Stimulated activated naive B cell treated with anti-CD40 and anti-IgM and Interleukin-4, amounts not matched to agents 10 μg/mL and 1 μg/mL and 100 μg/mL, for 72 hours (primary cell): ENCODE measurements around the gene TBXAS1.

Experiments used
- ATAC-seq, 2 donors: fragments of 150-1000 bp; cut with Tn5 transposase; replicated peaks; 2 replicates each; pipeline ENCODE4 v1.10.0; 2021; ENCODE audit warnings: moderate library complexity in 1 of 2
- DNase-seq: peaks from one replicate; pipeline ENCODE4 v3.0.0; 2021
- H3K27ac Mint-ChIP-seq: one replicate; pipeline ENCODE4 v1.8.0; 2022; ENCODE audit warnings: mild to moderate bottlenecking, mixed read lengths
- H3K27me3 Mint-ChIP-seq, 2 donors: one replicate each; pipeline ENCODE4 v1.8.0; 2022; ENCODE audit warnings: mixed read lengths in 2 of 2
- H3K36me3 Mint-ChIP-seq, 2 donors: one replicate each; pipeline ENCODE4 v1.8.0; 2022; ENCODE audit warnings: mixed read lengths in 2 of 2, mild to moderate bottlenecking in 1 of 2
- H3K4me1 Mint-ChIP-seq, 2 donors: one replicate each; pipeline ENCODE4 v1.8.0; 2022; ENCODE audit warnings: mixed read lengths in 2 of 2, mild to moderate bottlenecking in 1 of 2
- H3K4me3 Mint-ChIP-seq, 2 donors: one replicate each; pipeline ENCODE4 v1.8.0; 2022; ENCODE audit warnings: mild to moderate bottlenecking in 2 of 2, mixed read lengths in 2 of 2, moderate library complexity in 1 of 2
- H3K9me3 Mint-ChIP-seq, 2 donors: one replicate each; pipeline ENCODE4 v1.8.0; 2022; ENCODE audit warnings: mixed read lengths in 2 of 2, mild to moderate bottlenecking in 1 of 2

Gene TBXAS1

DNA sequence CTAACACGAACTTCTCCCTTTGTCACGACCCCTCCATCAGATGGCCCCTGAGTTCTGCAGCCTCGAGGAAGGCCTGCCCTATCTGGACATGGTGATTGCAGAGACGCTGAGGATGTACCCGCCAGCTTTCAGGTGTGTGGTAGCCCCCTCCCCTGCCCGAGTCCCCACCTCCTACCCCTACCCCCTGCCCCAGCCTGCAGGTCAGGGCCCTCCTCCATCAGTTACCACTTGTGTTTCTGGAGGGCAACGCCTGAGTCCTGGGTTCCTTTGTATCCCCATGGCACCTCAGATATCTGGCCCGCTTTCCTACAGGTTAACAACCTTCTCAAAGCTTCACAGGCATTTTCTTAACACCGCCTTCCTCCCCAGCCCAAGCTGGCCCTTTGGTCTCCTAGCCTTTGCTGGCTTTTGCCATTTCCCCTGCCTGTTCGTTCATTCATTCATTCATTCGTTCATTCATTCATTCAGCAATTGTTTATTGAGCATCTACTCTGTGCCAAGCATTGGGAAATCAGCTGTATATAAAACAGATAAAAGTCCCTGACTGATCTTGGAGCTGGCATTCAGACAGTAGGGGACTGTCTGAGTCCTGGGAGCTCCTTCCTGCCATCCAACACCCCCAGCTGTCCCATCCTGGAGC lies 178.1 kb downstream of the TBXAS1 start:
- Mint-ChIP-seq H3K27me3 (no peaks in the 10 kb centered on the region), H3K9me3 (no peaks in the 10 kb centered on the region), H3K4me1 (peaks cover 8 to 15% of the 10 kb centered on the region in 2 donors), H3K27ac (no peak overlapping the region), H3K4me3 (no peak overlapping the region), H3K36me3 (peaks cover 3 to 8% of the 10 kb centered on the region in 2 donors)
- DNase-seq (no peak), ATAC-seq (no peak)

GRCh38 chr7:140008755-140009610 lies 179.9 kb downstream of the TBXAS1 start:
- H3K27ac Mint-ChIP-seq = no peak overlapping the region
- H3K4me1 Mint-ChIP-seq = peaks cover under 1 to 5% of the 10 kb centered on the region in 2 donors
- H3K27me3 Mint-ChIP-seq = no peaks in the 10 kb centered on the region
- ATAC-seq = no peak
- no peaks in the 10 kb centered on the region for H3K9me3 Mint-ChIP-seq
- no peak overlapping the region for H3K4me3 Mint-ChIP-seq
- no peak for DNase-seq
- peaks cover 8 to 10% of the 10 kb centered on the region in 2 donors for H3K36me3 Mint-ChIP-seq

GRCh38 chr7:140009735-140010134 lies 180.7 kb downstream of the TBXAS1 start:
- no peak for ATAC-seq
- Mint-ChIP-seq H3K27me3 (no peaks in the 10 kb centered on the region), H3K27ac (no peak overlapping the region), H3K4me1 (no peaks in the 10 kb centered on the region), H3K9me3 (no peaks in the 10 kb centered on the region), H3K4me3 (no peak overlapping the region), H3K36me3 (peaks cover 8 to 12% of the 10 kb centered on the region in 2 donors)
- DNase-seq = no peak

- Mint-ChIP-seq H3K9me3 (no peaks in the 10 kb centered on the region), H3K27ac (no peak overlapping the region), H3K27me3 (no peaks in the 10 kb centered on the region), H3K4me1 (no peaks in the 10 kb centered on the region), H3K4me3 (no peak overlapping the region), H3K36me3 (peaks cover 10 to 15% of the 10 kb centered on the region in 2 donors)
- DNase-seq (no peak), ATAC-seq (no peak)
These were observed 181.3 kb downstream of the TBXAS1 start for GRCh38 chr7:140010194-140010895.

DNA sequence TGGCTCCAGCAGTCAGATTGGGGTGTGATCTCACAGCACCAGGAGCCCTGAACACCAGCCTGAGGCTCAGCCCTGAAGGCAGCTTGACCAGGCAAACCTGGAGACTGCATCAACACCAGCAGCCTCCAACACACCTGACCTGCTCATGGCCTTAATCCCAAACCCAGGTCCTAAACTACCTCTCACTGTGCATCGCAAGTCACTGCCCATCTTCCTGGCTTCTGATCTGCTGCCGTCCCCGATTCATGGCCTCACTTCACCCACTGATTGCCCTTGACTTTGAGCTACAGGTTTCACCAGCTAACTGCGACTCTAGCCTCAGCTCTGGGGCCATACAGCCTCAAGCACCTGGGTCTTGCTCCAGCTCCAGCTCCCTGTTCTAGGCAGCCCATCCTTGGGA lies 184.6 kb downstream of the TBXAS1 start:
- Mint-ChIP-seq H3K4me3 (no peak overlapping the region), H3K4me1 (no peaks in the 10 kb centered on the region), H3K9me3 (no peaks in the 10 kb centered on the region), H3K27me3 (no peaks in the 10 kb centered on the region), H3K27ac (no peak overlapping the region), H3K36me3 (peaks cover 10 to 21% of the 10 kb centered on the region in 2 donors)
- ATAC-seq = no peak
- no peak for DNase-seq

DNA sequence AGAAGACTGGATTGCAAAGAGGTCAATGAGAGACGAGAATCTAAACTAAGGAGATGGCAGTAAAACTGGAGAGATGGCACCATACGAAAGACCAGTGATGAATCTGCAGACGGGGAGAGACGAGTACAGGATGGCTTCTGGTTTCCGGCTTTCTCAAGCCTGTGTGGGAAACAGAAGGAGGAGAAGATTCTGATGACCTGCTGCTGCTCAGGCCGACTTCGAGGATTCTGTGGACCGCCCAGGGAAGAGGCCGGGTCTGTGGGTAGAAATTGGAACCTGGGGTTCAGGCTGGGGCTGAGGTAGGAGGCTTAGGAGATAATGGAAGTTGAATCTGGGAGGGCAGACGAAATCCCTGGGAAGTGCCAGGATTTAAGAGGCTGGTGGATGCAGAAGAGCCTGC lies 185.1 kb downstream of the TBXAS1 start:
- Mint-ChIP-seq H3K9me3 (no peaks in the 10 kb centered on the region), H3K36me3 (peaks cover 10 to 21% of the 10 kb centered on the region in 2 donors), H3K4me3 (no peak overlapping the region), H3K27ac (no peak overlapping the region), H3K27me3 (no peaks in the 10 kb centered on the region), H3K4me1 (peaks cover 0 to 3% of the 10 kb centered on the region in 2 donors)
- DNase-seq (no peak), ATAC-seq (no peak)

DNA sequence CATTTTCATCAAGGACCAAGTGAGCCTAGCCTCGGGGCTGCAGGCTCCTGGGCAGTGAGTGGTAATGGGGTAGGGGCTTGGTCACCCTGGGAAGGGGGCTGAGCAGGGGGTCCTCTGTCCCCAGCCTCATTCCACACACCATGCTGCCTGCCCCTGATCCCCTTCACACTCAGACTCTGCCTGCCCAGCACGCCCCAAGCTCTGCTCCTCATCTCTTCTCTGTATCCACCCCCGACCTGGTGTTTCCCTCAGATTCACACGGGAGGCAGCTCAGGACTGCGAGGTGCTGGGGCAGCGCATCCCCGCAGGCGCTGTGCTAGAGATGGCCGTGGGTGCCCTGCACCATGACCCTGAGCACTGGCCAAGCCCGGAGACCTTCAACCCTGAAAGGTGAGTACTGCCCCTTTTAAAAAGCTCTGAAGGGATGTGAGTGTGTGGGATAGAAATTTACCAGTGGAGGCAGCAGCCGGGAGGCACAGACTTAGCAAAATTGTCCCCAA lies 186.5 kb downstream of the TBXAS1 start:
- Mint-ChIP-seq H3K9me3 (no peaks in the 10 kb centered on the region), H3K36me3 (peaks cover 10 to 21% of the 10 kb centered on the region in 2 donors), H3K27me3 (no peaks in the 10 kb centered on the region), H3K27ac (no peak overlapping the region), H3K4me1 (peaks cover 0 to 4% of the 10 kb centered on the region in 2 donors), H3K4me3 (no peak overlapping the region)
- ATAC-seq = no peak
- no peak for DNase-seq

GRCh38 chr7:140016540-140016939 lies 187.5 kb downstream of the TBXAS1 start:
- H3K9me3 Mint-ChIP-seq = no peaks in the 10 kb centered on the region
- H3K4me3 Mint-ChIP-seq = no peak overlapping the region
- H3K36me3 Mint-ChIP-seq = peaks cover 12 to 24% of the 10 kb centered on the region in 2 donors
- ATAC-seq (no peak), DNase-seq (no peak)
- H3K27ac Mint-ChIP-seq = no peak overlapping the region
- no peaks in the 10 kb centered on the region for H3K27me3 Mint-ChIP-seq
- H3K4me1 Mint-ChIP-seq = peaks cover 0 to 4% of the 10 kb centered on the region in 2 donors

- Mint-ChIP-seq H3K36me3 (peaks cover 15 to 26% of the 10 kb centered on the region in 2 donors), H3K27me3 (no peaks in the 10 kb centered on the region), H3K9me3 (no peaks in the 10 kb centered on the region), H3K27ac (no peak overlapping the region), H3K4me1 (peaks cover 0 to 8% of the 10 kb centered on the region in 2 donors), H3K4me3 (no peak overlapping the region)
- ATAC-seq = no peak
- DNase-seq = no peak
These were observed 188.0 kb downstream of the TBXAS1 start for GRCh38 chr7:140017034-140017433.

DNA sequence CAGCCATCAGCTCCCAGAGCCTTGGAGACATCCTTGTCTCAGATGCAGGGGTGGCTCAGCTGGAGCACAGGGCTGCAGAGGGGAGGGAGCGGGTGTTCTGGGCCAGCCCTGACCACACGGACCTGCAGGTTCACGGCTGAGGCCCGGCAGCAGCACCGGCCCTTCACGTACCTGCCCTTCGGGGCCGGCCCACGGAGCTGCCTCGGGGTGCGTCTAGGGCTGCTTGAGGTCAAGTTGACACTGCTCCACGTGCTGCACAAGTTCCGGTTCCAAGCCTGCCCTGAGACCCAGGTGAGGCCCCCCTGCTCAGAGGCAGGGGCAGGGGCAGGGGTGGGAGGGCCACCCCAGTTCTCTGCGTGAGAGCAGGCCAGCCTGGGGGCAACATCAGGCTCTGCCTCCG lies 188.5 kb downstream of the TBXAS1 start:
- H3K4me1 Mint-ChIP-seq = peaks cover 0 to 8% of the 10 kb centered on the region in 2 donors
- DNase-seq (no peak), ATAC-seq (no peak)
- no peak overlapping the region for H3K4me3 Mint-ChIP-seq
- H3K36me3 Mint-ChIP-seq = peaks cover 18 to 30% of the 10 kb centered on the region in 2 donors
- H3K27ac Mint-ChIP-seq = no peak overlapping the region
- no peaks in the 10 kb centered on the region for H3K27me3 Mint-ChIP-seq
- no peaks in the 10 kb centered on the region for H3K9me3 Mint-ChIP-seq

- no peak for ATAC-seq
- H3K4me3 Mint-ChIP-seq = no peak overlapping the region
- peaks cover 0 to 8% of the 10 kb centered on the region in 2 donors for H3K4me1 Mint-ChIP-seq
- H3K36me3 Mint-ChIP-seq = peaks cover 16 to 38% of the 10 kb centered on the region in 2 donors
- no peaks in the 10 kb centered on the region for H3K27me3 Mint-ChIP-seq
- no peak for DNase-seq
- H3K9me3 Mint-ChIP-seq = no peaks in the 10 kb centered on the region
- no peak overlapping the region for H3K27ac Mint-ChIP-seq
These were observed 189.3 kb downstream of the TBXAS1 start for GRCh38 chr7:140018125-140019043.

GRCh38 chr7:140019172-140019571 lies 190.1 kb downstream of the TBXAS1 start:
- H3K9me3 Mint-ChIP-seq = no peaks in the 10 kb centered on the region
- no peak overlapping the region for H3K4me3 Mint-ChIP-seq
- no peak for ATAC-seq
- peaks cover 23 to 42% of the 10 kb centered on the region in 2 donors for H3K36me3 Mint-ChIP-seq
- H3K27me3 Mint-ChIP-seq = no peaks in the 10 kb centered on the region
- no peak for DNase-seq
- no peak overlapping the region for H3K27ac Mint-ChIP-seq
- H3K4me1 Mint-ChIP-seq = peaks cover 0 to 8% of the 10 kb centered on the region in 2 donors

DNA sequence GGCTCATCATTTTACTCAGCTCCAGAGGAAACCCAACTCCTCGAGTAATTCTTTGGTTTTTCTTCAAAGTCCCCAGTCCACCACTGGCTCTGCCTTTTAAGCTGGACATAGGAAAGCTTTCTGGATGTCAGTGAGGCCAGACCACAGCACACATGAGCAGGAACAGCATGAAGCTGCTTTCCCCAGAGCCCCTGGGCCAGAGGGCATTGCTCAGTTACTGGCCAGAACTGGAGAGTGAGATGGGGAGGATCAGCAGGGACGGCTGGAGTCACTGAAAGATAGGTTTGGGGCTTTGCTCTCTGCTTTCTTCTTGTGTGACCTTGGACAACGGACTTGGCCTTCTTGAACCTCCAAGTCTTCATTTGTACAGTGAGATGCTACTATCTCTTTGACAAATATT lies 190.5 kb downstream of the TBXAS1 start:
- H3K27me3 Mint-ChIP-seq = no peaks in the 10 kb centered on the region
- no peaks in the 10 kb centered on the region for H3K9me3 Mint-ChIP-seq
- no peak for DNase-seq
- H3K4me3 Mint-ChIP-seq = no peak overlapping the region
- peaks cover 27 to 46% of the 10 kb centered on the region in 2 donors for H3K36me3 Mint-ChIP-seq
- peaks cover 0 to 8% of the 10 kb centered on the region in 2 donors for H3K4me1 Mint-ChIP-seq
- peak overlapping the region; percentile 37 for H3K27ac Mint-ChIP-seq
- ATAC-seq = no peak
